DLD1 (cell line): ENCODE measurements around the gene CIRBP.
"Not testable (repeated sequence)": the region's sequence is repeated elsewhere in the genome, so short reads cannot be mapped to it uniquely, and the experiment has no call there.

Experiments
- in situ Hi-C: cut with HindIII; loops from 2 replicates; pipeline ENCODE4 v1.10.0; 2017; ENCODE audit warnings: low sequenced_read_pairs

Gene CIRBP

DNA sequence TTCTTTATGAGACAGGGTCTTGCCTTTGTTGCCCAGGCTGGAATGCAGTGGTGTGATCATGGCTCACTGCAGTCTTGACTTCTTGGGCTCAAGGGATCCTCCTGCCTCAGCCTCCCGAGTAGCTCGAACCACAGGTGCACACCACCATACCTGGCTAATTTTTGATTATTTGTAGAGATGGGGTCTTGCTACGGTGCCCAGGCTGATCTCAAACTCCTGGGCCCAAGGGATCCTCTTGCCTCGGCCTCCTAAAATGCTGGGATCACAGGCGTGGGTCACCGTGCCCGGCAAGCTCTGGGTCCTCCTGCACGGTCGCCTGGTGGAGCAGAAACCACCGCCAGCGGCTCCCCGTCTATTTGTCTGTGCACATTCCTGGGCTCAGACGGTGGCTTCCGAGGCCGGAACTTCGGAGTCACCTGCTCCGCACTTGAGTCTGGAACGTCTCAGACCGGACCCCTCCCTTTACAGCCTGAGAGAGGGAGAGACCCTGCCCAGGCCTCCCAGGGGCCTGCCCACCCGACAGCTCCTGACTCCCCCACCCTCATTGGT lies 38.7 kb downstream of the CIRBP start:
- in situ Hi-C loops: no loop called here

DNA sequence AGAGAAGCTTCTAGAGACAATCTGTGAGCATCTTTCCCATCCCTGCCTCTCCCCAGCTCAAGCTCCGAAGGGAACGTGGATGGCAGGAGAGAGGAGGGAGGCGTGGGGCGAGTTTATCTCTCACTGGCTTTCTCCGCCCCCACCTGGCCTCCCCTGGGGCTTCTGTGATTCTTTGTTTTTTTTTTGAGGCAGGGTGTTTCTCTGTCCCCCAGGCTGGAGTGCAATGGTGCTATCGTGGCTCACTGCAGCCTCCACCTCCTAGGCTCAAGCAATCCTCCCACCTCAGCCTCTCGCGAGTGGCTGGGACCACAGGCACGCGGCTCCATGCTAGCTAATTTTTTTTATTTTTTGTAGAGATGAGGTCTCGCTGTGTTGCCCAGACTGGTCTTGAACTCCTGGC lies 39.6 kb downstream of the CIRBP start:
- in situ Hi-C loops: no loop called here

DNA sequence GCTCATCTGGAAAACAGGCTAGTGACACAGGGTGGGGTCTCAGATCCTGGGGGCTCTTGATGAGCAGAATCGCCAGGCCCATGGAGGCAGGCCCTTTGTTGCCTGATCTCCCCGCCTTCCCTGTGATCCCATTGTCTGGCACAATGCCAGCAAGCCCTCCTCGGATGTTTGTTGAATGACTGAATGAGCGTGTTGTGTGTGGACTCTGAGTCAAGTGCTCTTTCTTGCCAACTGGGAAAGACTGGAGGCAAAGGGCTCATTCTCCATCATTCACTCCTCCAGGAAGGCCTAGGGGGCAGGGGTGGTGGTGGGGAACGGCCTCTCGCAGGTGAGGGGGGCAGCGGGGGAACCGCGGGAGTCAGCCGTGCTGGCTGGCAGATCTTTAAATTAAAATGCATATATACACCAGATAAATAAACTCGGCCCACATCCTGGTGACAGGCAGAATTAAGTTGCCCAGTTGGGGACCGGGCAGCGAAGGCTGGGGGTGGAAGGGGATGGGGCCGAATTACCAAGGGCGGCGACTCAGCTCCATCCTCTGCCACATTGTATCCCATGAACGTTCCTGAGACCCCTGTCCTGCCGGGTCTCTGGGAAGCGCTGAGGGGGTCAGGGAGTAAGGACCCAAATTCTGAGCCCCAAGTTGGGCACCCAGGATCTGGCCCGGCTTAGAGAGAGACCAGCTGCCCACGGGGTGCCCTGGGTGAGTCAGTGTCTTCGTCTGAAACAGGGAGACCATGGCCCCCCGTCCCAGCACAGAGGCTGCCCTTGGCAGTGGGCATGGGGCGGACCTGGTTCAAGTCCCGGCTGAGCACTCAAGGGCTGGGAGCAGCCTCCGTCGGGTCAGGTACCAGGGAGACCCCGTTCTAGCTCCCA lies 41.1 kb downstream of the CIRBP start:
- in situ Hi-C loops: no loop called here

DNA sequence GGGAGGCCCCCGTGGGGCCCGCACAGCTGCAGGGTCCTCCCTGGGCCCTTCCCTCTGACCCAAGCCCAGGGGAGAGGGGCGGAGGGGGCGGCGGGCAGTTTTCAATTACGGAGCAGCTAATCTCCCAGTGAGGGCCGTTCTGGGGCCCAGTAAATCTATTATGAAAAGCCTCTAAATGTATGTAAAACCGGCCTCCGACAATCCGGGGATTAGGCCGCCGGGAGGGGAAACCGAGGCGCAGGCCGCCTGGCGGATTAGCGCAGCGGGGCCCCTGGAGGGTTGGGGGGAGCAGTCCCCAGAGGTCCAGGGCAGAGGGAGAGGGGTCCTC lies 41.7 kb downstream of the CIRBP start:
- in situ Hi-C loops: no loop called here

DNA sequence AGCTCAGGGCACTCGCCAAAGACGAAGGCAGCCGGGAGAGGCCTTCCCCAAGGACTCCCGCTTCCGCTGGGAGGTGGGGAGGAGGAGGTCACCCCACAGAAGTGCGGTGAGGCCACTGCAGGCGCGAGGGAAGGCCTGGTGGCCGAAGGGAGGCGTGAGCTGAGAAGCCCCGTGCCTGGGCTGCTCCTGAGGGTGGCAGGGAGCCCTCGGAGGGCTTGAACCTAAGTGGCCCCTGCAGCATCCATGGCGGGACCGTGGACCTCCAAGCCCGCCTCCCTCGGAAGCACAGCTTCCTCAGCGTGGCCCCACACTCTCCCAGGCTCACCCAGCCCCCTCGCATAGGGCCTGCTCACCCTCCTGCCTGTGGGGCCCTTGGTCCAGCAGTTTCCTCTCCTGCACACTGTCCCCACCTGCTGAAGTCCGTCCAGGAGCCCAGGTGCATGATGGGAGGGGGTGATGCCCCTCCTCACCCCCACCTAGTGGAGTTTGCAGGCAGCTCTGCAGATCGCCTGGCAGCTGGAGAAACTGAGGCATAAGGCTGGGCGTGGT lies 42.5 kb downstream of the CIRBP start:
- in situ Hi-C loops: no loop called here

DNA sequence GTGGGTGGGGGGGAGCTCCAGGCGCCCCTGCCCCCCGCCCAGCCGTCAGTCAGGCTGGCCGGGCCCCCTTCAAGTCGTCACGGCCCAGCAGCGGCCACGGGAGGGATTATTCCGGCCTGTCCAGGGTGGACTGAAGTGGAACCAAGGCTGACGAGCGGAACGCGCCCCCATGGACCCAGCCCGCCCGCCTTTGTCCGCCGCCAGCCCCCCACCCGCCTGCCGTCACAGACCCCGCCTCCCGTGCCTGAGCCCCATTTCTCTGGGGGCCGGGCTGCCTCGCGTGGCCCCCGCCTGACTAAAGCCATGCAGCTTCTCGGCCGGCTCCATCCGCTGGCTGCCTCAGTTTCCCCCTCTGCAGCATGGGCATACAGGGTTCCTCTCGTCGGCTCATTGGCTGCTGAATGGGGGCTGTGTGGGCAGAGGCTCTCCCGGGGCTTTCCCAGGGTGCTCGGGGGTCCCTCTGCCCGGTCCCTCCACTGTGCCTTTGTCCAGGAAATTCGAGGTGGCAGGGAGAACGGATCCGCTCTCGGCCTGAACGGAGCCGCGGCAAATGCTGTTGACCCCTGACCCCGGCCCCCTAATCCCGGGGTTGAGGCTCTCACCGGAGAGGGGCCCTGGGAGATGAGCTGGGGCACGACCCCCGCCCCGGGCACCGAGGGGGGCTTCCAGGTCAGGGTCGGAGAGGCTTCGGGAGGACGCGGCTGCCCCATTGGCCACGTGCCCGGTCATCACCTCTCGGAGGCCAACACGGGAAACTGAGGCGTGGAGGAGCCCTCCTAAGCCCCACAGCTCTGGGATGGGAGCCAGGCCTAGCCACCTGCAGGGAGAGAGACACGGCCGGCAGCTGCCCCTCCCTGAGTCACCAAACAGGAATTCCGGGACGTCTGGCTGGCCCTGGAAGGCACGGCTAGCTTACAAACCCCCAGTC lies 43.9 kb downstream of the CIRBP start:
- in situ Hi-C loops: no loop called here

DNA sequence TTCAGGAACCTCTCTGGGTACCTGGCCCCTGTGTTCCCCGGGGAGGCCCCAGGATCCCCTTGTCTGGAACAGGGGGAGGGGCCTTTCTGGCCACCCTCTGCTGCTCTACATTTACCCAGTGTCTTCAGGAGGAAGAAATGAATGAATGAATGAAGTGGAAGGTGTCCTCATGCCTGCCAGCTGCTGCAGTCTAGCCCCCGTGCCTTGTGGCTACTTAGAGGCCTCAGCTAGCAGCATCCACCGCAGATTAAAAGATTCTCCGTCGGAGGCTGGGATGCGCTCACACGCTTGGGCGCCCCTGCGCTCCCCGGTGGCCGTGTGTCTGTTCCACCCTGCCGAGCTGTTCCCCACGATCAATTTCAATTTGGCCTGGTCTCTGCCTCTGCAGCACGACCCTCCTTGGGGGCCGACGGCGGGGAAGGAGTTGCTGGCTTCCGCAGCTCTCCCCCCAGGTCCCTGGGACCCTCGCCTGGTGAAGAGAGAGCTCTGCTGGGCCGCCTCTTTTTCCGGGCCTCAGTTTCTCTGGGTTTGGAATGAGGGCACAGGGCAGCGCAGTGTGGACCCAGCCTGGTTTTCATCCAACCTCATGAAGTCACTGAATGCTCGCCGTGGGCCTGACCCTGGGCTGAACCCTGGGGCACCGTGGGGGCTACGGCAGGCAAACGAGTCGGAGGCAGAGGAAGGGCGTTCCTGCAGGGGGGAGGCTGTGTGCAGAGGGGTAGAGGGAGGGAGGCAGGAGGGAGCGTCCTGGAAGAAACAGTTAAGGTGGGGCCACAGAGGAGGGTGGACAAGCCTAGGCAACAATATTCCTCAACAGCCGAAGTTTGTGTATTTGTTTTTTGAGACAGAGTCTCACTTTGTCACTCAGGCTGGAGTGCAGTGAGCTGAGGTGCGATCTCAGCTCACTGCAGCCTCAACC lies 44.8 kb downstream of the CIRBP start:
- in situ Hi-C loops: no loop called here

DNA sequence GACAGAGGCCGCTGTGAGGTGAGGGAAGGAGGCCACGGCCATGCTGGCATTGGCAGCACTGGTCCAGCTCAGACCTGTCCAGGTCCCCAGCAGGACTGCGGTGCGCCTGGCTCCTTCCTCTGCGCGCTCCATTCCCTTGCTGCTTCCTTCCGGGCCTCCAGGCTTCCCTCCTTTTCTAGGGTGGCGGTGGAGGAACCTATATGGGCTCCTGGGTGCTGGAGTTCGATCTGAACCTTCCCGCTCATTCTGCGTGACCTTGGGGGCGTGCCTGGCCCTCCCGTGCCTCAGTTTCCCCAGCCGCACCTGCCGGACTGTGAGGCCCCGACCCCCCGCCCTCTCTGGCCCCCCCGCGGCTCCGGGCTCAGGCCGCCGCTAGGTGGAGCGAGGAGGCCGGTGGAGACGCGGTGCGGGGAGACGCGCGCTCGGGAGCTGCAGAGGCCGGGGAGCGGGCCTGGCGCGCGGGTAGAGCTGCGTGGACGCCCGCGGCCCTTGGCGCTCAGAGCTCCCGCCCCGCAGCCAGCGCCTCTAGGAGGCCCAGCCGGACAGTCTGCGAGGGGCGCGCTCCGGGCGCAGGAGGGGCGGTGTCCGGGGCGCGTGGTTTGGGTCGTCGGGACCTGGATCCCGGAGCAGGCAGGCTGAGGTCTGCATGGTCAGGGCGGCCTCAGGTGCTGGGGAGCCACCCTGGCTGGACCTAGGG lies 46.5 kb downstream of the CIRBP start:
- in situ Hi-C loops: no loop called here

DNA sequence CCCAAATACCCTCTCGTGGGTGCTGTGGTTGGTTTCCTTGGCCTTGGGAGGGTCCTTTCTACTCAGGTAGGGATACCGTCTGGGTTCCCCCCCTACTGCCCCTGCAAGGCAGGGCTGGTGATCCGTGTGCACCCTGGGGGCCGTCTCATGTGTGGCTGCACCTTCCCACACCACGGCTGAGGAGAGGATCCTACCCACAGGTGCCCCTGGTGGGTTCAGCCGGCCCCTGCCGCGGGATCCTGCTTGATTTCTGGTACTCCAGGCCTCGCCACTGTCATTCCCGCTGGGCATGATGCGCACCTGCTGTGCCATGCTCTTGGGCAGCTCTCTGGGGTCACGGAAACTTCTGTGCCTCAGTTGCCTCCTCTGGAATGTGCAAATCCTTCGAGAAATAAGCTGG lies 47.3 kb downstream of the CIRBP start:
- in situ Hi-C loops: no loop called here

DNA sequence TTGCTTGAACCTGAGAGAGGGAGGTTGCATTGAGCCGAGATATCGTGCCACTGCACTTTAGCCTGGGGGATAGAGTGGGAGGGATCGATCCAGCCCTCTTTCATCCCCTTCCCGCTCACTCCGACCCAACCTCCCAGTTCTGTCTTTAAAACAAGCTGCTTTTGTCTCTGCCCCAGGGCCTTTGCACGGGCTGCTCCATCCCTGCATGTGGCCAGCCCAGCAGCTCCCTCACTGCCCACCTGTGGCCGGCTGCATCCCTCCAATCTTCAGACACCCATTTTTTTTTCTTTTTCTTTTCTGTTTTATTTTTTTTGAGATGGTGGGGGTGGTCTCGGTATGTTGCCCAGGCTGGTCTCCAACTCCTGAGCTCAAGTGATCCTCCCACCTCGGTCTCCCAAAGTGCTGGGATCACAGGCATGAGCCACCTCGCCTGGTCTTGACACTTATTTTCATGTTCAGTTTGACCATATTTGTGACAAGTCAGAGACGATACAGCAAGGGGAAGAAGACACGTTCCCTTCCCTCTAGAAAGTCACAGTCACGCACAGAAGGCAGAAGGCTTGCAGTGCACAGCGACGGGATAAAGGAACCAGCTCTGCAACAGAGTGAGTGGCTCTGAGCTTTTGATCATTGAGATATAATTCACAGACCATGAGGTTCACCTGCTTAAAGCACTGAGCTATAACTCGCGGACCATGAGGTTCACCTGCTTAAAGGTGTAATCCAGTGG lies 48.3 kb downstream of the CIRBP start:
- in situ Hi-C loops: no loop called here

DNA sequence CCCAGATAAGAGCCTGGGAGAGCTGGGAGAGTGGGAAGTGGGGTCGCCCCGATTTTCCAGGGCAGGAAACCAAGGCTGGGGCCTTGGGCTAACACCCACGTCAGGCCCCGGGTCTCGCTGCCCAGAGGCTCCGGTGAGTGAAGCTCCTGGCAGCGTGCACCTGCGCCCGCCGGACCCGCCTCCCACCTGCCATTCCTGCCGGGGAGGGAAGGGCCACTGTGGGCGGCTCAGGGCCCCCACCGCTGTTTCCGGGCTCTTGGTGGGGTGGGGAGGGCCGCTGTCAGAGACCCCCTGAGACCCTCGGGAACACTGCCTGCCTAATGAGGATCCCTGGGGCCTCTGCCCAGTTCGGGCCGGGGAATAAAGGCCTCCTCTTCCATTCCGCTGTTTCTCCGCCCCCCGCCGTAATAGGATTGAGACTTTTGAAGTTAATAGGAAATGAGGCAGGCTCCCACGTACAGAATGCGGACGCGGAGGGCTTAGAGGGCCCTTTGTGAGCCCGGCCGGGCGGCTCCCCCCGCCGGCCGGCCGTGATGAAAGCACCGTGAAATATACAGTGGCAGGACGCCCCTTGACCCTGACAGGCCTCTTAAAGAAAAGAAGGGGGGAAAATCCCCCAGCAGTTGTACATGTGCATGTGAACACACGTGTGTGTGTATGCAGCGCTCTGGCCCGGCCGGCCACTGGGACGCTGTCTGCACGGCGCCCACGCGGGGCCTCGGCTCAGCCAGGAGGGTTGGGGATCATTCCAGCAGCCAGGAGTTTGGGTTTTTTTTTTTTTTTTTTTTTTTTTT lies 49.7 kb downstream of the CIRBP start:
- in situ Hi-C loops: no loop called here

DNA sequence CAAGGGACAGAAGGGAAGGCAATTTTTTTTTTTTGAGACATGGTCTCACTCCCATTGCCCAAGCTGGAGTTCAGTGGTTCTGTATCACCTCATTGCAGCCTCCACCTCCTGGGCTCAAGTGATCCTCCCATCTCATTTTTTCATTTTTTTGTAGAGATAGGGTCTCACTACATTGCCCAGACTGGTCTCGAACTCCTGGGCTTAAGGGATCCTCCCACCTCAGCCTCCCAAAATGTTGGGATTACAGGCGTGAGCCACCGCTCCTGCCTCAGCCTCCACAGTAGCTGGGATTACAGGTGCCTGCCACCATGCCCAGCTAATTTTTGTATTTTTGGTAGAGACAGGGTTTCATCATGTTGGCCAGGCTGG lies 51.1 kb downstream of the CIRBP start:
- in situ Hi-C loops: not testable (repeated sequence)

DNA sequence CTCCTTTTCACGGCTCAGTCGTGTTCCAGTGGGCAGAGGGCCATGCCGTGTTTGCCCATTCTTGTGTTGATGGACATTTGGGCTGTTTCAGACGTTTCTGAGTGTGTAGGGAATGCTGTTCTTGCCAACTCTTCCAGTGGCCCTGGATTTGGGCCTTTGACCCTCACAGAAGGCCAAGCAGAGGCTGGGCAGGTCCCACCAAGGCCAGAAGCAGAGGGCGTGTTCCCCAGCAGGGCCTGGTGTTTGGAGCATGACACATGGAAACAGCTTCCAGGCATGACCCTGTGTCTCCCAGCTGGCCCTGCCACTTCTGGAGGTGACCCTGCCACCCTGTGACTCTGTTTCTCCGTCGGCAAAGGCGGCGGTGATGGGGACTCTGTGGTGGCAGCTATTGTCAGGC lies 52.4 kb downstream of the CIRBP start:
- in situ Hi-C loops: no loop called here

DNA sequence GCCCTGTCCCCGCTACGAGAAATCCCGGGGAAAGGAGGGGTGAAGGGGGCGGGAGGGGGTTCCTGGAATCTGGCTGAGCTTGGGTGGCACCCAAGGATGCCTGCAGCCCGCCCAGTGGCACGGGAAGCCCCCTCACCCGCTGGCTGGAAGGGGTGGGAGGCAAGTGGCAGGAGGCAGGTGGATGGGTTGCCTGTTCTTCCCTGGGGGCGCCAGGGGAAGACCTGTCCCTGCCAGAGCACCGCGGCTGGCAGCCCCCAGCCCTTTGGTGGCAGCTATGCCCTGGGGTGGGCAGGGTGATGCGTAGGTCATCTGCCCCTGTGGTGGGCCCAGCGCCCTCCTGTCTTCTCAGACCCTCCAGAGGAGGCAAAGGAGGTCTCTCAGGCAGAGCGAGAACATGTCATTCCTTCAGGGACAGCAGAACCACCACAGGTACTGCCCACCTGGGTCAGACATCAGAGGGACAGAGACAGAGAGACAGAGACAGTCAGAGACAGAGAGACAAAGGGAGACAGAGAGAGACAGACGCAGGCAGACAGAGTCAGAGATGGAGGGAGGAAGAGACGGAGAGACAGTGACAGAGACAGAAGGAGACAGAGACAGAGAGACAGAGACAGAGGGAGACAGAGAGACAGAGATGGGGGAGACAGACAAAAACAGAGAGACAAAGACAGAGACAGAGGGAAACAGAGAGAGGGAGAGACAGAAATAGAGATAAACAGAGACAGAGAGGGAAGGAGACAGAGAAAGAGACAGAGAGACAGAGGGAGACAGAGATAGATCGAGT lies 53.3 kb downstream of the CIRBP start:
- in situ Hi-C loops: no loop called here

DNA sequence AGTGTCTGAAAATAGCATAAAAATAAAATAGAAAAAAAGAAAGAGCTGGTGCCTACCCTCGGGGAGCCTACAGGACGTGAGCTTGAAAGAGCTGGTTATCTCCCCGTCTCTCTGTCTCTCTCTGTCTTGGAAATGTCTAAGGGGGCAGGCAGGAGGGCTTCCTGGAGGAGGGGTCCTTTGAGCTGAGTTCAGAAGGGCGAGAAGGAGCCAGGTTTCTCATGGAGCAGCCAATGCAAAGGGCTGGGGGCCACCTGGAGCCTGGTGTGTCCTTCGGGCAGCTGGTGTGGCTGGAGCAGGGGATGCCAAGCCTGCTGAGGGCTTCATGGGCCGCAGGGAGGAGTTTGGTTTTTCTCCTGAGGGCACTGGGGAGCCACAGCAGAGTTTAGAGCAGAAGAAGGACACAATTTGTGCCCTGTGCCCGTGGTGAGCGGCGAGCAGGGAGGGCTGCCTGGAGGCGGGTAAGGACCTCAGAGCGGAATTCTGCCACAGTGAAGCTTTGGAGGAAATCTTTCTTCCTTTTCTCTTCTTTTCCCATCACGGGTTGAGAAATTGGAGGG lies 55.2 kb downstream of the CIRBP start:
- in situ Hi-C loops: no loop called here
